Erythroblast (primary cell): ENCODE measurements around the gene SPARC.
A peak's percentile ranks its signal among the peaks of the same experiment; 100 is the strongest.
"Not testable (repeated sequence)": the region's sequence is repeated elsewhere in the genome, so short reads cannot be mapped to it uniquely, and the experiment has no call there.

ENCODE experiments used
- DNase-seq, 2 experiments: peaks; one replicate each; lab custom pipeline; 2025; lab: John Stamatoyannopoulos, UW
- GATA1 ChIP-seq: IDR thresholded peaks from 2 replicates; pipeline ENCODE4 v1.6.1; 2011; ENCODE audit warnings: low read depth, mild to moderate bottlenecking, control low read depth, low read length, moderate library complexity
- POLR2A ChIP-seq: IDR thresholded peaks from 2 replicates; pipeline ENCODE4 v1.6.1; 2011; ENCODE audit warnings: mild to moderate bottlenecking, low read length

Gene SPARC

GRCh38 chr5:151686674-151687407, at the start of gene SPARC:
TSS of gene SPARC (minus strand) at chr5:151686915. CDS start at chr5:151676188, 10,727 bp downstream.
- TF ChIP-seq GATA1 (no peak), POLR2A (no peak)
- no peak for DNase-seq

DNA sequence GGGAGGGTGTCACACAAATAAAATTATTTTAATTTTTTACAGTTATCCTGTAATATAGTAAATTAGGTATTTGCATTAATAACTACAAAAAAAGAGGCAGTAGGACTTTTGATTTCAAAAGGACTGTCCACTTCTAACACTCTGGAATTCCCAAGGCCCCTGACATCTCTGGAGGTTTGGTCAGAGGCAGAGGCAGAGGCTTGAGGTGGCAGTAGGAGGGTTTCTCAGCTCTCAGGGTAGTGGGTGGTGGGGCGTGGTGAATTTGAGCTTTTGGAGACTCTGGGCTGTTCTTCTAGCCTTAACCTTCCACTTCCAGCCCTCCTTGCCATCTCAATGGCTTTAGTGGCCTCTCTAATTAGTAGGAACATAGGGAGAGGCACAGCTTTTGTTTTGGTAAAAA, 48.9 kb upstream of the SPARC start:
- TF ChIP-seq GATA1 = no peak
- no peak for TF ChIP-seq POLR2A

DNA sequence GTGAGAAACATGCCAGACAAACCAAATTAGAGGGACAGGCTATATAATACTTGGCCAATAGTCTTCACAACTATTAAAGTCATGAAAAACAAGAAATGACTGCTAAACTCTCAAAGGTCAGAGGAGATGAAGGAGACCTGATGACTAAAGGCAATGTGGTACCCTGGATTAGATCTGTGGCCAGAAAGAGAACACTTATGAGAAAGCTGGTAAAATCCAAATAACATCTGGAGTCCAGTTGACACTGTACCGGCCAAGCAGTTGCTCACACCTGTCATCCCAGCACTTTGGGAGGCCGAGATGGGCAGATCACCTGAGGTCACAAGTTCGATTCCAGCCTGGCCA, 47.3 kb upstream of the SPARC start:
- no peak for DNase-seq
- no peak for TF ChIP-seq POLR2A
- TF ChIP-seq GATA1 = no peak

More for the DNA sequence above, 48.9 kb upstream of the SPARC start:
- no peak for DNase-seq

GRCh38 chr5:151733358-151734063, 46.8 kb upstream of the SPARC start:
- DNase-seq = no peak
- no peak for TF ChIP-seq GATA1
- no peak for TF ChIP-seq POLR2A

- TF ChIP-seq GATA1 (no peak), POLR2A (no peak)
- no peak for DNase-seq
Measured at GRCh38 chr5:151730381-151730780, 43.7 kb upstream of the SPARC start.

- not testable (repeated sequence) for DNase-seq
Measured at GRCh38 chr5:151729597-151729996, 42.9 kb upstream of the SPARC start.

- DNase-seq = no peak
- TF ChIP-seq GATA1 (no peak), POLR2A (no peak)
Measured at GRCh38 chr5:151724360-151724759, 37.6 kb upstream of the SPARC start.

- DNase-seq = no peak
- TF ChIP-seq GATA1 (no peak), POLR2A (no peak)
Measured at GRCh38 chr5:151722546-151722945, 35.8 kb upstream of the SPARC start.

- TF ChIP-seq GATA1 (no peak), POLR2A (no peak)
- DNase-seq = no peak
Measured at GRCh38 chr5:151721812-151722391, 35.2 kb upstream of the SPARC start.

GRCh38 chr5:151721087-151721646, 34.5 kb upstream of the SPARC start:
- no peak for DNase-seq
- TF ChIP-seq POLR2A (no peak), GATA1 (no peak)

DNA sequence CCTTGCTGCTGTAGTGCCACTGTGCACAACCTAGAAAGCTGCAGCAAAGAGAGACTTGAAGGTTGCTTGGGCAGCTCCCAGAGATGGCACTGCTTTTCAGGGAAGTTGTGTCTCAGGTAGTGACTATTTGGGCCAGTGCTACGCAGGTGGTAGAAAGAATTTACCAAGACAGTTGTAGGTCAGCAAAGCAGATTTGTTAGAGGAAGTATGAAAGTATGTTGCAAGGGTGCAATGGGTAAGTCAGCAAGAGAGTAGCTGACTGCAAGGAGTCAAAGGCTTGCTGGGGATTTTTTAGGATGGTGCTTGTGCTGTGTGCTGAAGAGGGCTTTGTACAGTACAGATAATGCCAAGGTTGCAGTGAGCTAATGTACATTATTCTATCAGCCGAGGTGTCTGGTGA, 33.5 kb upstream of the SPARC start:
- TF ChIP-seq GATA1 (no peak), POLR2A (no peak)
- no peak for DNase-seq

DNA sequence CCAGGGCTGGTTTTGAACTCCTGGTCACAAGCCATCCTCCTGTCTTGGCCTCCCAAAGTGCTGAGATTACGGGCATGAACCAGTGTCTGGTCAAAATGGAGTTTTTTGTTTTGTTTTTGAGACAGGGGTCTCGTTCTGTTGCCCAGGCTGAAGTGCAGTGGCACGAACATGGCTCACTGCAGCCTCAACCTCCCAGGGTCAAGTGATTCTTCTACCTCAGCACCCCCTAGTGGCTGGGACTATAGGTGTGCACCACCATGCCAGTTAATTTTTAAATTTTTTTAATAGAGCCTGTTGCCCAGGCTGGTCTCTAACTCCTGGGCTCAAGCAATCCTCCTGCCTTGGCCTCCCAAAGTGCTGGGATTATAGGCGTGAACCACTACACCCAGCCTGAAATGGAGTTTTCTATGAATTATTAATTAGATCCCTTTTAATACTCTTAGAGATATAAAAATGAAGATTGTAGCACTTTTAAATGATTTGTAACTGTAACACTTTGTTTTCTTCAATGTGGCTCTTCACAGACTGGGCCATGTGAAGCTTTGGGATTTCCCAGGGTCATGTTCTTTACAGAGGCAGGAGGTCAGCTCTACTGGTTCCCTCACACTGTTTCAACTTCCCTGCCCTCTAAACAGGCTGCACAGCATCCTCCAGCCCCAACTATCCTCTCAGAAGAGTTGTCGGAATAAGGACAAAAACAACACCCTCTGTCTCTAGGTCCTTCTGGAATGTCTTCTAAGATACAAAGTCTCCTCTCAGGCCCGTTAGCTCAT, 32.7 kb upstream of the SPARC start:
- no peak for TF ChIP-seq POLR2A

GRCh38 chr5:151718646-151719045, 31.9 kb upstream of the SPARC start:
- TF ChIP-seq GATA1 (no peak), POLR2A (no peak)
- no peak for DNase-seq

More for the DNA sequence above, 32.7 kb upstream of the SPARC start:
- DNase-seq = peak; percentile 28 to 55

- no peak for DNase-seq
- TF ChIP-seq GATA1 (no peak), POLR2A (no peak)
Measured at GRCh38 chr5:151718153-151718552, 31.4 kb upstream of the SPARC start.
